NCI-H345 (cell line): ENCODE results near the gene OXLD1.

ENCODE experiments used
- DNase-seq: peaks from one replicate; lab custom pipeline; 2025; lab: John Stamatoyannopoulos, UW

OXLD1 gene

DNA sequence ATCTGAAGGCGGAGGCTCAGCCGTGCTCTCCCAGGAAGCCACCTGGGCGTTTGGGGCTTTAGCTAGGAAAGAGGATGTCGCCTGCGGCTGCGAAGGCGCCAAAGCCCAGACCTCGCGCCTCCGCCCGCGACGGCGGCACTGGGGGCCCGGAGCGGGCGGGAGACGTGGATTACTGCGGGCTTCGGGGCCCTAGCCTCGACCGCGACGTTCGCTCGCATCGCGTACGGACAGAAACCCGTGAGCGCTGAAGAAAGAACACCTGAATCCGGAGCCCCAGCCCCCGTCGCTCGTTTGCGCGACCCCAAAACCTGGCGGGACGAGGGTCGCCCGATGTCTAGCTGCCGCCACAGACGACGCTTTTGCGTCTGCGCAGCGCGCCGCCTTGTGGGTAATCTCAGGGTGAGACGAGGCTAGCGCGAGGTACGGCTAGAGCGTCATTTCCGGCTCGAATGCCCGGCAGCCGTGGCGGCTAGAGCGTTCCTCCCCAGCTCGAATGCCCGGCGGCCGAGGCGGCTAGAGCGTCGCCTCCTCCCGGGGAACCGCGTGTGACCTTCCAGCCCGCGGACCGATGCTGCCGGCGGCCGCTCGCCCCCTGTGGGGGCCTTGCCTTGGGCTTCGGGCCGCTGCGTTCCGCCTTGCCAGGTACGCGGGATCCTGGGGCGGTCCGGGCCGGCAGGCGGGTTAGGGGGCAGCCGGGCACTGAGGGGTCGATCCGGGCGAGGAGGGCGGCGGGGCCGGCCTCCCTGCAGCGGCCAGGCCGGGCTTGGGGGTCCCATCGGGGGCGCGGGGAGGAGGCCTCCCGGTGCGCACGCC lies 36.7 kb upstream of the OXLD1 start, which contains the start of gene MRPL12:
TSS of gene MRPL12 (plus strand) at position 434 of the 813 bp plus-strand sequence. CDS start at position 569, 135 bp downstream.
- peak; percentile 97 for DNase-seq

DNA sequence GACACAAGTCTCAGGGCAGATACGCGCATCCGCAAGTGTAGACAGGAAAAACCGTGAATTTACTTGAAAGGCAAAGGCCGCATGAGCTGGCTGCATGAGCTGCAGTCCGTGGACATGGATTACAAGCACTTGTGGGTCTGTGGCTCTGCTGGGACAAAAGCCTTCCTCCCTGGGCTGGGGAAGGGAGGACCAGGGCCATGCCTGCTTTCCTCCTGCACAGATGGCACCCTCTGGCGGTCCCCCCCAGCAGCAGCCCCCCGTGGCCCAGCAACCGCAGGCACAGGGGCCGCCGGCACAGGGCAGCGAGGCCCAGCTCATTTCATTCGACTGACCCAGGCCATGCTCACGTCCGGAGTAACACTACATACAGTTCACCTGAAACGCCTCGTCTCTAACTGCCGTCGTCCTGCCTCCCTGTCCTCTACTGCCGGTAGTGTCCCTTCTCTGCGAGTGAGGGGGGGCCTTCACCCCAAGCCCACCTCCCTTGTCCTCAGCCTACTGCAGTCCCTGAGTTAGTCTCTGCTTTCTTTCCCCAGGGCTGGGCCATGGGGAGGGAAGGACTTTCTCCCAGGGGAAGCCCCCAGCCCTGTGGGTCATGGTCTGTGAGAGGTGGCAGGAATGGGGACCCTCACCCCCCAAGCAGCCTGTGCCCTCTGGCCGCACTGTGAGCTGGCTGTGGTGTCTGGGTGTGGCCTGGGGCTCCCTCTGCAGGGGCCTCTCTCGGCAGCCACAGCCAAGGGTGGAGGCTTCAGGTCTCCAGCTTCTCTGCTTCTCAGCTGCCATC lies 35.1 kb upstream of the OXLD1 start:
- DNase-seq, result no peak

DNA sequence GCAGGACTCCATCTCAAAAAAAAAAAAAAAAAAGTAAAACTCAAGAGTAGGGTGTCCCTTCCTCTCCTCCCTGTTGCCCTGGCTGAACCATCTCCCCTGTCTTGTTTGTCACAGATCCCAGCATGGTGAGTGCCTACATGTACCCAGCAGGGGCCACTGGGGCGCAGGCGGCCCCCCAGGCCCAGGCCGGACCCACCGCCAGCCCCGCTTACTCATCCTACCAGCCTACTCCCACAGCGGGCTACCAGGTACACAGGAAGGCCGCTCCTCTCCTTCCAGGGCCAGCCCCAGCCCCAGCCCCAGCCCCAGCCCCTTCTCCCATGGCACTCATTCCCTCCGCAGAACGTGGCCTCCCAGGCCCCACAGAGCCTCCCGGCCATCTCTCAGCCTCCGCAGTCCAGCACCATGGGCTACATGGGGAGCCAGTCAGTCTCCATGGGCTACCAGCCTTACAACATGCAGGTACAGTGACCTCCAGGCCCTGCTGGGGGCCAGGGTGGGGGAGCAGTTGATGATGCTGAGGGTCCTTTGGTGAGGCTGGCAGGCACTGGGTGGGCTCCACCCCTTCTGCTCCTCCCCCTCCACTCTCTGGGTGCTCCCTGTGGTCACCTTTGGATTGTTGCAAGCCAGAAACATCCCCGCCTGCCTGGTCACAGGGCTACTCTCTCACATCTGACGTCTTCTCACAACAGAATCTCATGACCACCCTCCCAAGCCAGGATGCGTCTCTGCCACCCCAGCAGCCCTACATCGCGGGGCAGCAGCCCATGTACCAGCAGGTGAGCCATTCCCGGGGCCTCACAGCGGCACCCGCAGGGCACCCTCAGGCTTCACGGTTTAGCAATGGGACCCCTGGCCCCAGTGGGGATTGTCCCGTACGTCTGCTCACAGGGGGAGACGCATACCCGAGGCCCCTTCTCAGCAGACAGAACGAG lies 34.2 kb upstream of the OXLD1 start:
- no peak for DNase-seq

DNA sequence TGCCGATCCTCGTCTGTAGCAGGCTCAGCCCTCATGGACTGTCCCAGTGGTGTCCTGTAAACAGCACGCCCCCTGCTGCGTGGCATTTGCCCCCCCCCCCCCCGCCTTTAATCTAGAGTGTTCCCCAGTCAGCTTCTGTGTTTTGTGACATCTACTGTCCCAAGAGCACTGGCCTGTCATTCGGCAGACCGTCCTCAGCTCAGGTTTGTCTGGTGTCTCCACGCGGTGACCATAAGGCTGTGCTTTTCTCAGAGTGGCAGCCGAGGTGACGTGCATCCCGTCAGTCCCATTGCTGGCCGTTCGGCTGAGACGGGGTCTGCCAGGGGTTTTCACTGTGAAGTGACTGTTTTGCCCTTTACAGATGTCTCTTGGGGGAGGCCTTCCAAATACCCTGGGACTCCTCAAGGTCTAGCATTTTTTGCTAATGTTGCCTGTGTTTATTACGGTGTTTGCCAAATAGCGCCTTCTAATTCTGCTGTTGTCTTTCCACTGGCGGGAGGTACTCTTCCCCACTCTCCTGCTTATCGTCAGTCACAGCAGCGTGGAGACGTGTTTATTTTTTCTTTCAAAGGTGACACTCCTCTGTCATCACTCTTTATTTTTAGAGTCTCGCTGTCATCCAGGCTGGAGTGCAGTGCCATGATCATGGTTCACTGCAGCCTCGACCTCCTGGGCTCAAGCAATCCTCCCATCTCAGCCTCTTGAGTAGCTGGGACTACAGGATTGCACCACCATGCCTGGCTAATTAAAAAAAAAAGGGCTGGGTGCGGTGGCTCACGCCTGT lies 31.0 kb upstream of the OXLD1 start:
- no peak for DNase-seq

GRCh38 chr17:81696218-81696941 lies 30.0 kb upstream of the OXLD1 start:
- no peak for DNase-seq

DNA sequence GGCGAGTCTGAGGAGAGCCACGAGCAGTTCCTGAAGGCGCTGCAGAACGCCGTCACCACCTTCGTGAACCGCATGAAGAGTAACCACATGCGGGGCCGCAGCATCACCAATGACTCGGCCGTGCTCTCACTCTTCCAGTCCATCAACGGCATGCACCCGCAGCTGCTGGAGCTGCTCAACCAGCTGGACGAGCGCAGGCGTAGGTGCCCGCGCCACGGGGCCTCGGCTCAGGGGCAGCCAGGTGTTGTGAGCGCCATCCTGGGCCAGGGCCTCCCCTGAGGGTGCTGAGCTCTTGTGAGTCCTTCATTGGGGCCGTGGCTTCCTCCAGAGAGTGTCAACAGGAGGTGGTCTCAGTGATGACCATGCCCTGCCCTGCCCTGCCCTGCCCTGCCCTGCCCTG lies 29.4 kb upstream of the OXLD1 start:
- DNase-seq, result no peak

DNA sequence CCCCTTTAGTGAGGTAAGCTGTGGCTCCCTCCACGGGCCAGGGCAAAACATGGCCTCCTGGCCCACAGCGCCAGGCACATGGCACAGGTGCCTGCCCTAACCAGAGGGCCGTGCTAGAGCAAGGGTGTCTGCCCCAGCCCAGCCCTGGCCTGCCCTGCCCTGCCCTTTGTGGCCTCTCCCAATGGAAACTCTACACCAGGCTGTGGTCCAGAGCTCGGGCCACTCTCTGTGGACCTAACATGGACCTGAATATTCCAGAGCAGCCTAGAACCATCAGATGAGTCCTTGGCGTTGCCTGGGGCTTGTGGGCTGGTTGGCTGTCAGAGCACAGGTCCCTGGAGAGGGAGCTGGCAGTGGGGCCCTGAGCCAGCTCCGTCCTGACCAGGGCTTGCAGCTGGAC lies 28.8 kb upstream of the OXLD1 start:
- no peak for DNase-seq

- no peak for DNase-seq
Measured at GRCh38 chr17:81694810-81695209, 28.4 kb upstream of the OXLD1 start.

DNA sequence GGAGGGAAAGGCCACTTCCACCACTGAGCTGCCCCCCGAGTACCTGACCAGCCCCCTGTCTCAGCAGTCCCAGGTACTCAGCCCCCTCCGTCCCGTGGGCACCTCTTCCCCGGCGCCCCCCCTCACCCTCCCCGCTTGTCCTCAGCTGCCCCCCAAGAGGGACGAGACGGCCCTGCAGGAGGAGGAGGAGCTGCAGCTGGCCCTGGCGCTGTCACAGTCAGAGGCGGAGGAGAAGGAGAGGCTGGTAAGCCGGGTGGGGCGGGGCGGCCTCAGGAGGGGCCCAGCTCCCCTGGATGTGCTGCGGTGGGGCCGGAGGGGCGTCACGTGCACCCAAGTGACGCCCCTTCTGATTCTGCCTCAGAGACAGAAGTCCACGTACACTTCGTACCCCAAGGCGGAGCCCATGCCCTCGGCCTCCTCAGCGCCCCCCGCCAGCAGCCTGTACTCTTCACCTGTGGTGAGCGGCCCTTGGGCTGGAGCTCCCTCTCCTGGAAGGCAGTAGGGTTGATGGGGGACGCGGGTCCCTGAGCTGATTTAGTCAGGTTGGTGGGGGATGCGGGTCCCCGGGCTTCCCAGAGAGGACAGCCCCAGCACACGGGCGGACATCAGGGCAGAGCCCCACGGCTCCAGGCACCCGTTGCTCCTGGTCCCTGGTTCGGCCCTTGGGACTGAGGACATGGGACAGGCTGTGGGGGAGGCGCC lies 27.3 kb upstream of the OXLD1 start:
- DNase-seq, result no peak

DNA sequence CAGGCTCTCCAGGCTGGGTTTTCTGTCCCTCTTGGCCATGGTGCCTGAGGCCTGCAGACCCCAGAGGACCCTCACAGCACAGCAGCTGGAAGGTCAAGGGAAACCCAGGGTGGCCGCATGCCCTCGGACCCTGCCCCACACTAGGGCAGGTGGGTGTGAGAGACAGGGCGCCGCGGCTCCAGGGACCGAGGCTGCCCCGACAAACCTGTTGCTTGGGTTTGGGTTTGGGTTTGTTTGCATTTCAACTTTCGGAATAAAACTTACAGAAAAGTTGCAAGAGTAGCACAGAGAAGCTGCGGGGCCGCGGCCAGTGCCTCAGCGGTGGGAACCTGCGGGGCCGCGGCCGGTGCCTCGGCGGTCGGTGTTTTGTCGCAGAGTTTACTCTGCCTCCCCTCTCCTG lies 25.2 kb upstream of the OXLD1 start:
- DNase-seq, result no peak

DNA sequence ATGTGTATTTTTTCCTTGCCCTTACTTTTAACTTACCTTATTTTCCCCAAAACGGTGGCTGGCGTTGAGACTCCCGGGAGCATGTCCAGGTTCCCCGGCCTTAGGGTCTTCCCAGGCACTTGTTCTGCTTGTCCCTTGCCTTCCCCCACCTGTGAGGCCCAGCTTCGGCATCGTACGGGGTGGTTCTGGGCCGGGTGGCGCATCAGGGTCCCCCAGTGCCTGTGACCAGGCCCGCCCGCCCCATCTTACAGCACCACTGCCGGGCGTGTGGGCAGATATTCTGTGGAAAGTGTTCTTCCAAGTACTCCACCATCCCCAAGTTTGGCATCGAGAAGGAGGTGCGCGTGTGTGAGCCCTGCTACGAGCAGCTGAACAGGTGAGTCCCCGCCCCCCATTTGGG lies 24.8 kb upstream of the OXLD1 start:
- no peak for DNase-seq

DNA sequence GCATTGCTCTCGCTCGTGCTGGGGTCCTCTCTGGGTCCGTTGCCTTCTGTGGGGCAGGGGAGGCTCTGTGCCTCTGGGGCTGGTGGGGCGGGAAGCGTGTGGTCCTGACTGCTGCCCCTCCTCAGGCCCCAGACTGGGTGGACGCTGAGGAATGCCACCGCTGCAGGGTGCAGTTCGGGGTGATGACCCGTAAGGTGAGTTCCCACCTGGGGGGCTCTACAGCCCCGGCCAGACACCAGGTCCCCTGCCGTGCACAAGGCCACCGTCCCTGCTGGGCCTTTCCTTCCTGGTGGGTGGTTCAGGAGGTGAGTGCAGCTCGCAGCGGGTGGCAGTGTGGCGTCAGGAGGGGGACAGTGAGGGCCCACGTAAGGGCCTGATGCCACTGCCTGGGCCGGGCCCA lies 24.1 kb upstream of the OXLD1 start:
- no peak for DNase-seq

DNA sequence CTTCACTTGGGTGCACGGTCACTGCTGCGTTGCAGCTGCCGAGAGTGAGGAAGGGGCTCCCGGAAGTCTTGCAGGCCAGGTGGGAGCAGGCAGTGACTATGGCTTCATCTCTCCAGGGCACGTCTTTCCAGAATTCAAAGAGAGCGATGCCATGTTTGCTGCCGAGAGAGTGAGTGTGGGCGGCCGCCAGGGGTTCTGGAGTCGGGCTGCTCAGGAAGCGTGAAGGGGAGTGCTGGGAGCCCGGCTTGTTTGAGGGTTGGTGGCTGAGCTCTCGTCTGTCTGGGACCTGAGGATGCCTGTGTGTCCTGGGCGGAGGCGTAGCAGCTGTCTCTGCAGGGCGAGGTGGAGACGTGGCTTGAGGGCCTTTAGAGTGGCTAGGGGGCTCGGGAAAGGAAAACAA lies 23.7 kb upstream of the OXLD1 start:
- DNase-seq, result no peak

- no peak for DNase-seq
Measured at GRCh38 chr17:81688616-81689015, 22.2 kb upstream of the OXLD1 start.

DNA sequence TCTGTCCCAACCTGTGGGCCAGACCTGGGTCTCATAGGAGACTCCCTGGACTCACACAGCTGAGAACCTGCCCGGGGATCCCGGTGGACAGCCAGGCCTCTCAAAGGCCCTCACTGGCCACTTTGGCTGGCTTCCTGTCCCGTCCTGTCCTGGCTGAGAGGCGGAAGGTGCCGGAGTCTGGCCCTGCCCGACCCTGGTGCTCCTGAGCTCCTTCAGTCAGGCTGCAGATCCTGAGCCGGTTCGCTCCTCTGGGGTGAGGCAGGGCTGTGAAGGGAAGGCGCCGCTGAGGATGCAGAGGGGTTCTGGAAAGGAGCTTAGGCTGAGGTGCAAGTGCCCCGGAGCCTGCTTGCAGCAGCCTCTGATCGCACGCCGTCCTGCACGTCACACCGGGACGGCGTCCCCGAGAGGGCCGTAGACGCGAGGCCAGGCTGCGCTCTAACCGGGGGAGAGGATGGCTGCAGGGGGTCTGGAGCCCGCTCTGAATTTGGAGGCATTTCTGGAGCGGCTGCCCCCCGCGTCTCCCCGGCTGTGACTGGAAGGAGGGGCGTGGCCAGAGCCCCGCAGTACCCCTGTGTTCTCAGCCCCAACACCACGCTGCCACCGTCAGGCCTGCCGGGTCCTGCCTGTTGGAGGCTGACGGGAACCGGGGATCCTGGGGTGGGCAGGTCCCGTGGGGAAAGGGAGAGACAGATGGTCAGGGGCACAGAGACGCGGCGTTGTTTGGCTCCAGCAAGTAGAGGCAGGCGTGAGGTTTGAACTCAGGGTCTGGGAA lies 21.6 kb upstream of the OXLD1 start:
- no peak for DNase-seq

DNA sequence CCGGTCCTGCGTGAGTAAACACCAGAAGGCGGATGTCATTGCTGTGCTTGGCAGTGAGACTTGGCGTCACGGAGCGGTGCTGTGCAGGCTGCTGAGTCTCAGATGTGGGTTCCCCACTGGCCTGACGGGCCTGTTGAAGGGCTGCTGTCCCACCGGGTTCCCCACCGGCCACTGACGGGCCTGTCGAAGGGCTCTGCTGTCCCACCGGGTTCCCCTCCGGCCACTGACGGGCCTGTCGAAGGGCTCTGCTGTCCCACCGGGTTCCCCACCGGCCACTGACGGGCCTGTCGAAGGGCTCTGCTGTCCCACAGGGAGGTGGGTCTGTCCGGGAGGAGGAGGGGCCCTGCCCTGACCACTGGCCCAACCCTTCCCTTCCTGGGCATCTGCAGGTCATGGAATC lies 20.2 kb upstream of the OXLD1 start:
- no peak for DNase-seq

DNA sequence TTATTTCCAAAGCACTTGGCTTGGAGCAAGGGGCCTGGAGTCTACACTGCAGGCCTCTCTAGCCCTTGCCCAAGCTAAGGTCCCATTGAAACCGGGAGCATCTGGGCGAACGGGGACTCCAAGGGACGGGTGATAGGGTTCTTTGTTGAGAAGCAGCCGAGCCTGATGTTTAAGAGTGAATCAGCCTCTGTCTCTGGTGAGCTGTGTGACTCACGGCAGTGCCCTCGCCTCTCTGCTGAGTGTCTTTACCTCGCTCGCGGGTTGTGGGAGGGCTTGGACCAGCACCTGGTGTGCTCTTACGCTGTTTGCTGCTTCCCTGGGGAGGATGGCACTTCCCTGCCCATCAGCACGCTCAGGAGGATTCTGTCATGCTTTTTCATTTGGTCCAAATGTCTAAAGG lies 18.7 kb upstream of the OXLD1 start:
- DNase-seq, result no peak

DNA sequence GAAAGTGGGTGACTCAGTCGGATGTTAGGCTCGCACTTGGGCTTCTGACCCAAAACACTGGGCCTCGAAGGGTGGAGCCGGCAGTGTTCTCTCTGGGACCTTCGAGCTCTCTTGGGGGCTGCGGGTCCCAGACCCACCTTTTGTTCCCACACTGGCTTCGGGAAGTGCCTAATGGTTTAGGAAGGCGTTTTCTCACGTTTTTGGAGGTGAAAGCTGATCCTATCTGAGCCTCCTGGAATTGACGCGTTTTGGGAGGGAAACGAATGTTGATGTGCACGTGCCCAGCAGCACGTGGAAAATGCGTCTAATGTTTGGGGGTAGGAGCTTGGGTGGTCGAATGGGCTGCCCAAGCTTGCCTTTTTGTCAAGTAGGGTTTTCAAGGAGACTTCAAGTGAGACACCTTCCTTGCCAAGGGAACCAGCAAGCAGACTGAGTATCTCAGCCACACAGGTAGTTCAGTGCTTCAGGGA lies 18.1 kb upstream of the OXLD1 start:
- no peak for DNase-seq
